B cell (primary cell): ENCODE measurements around the gene GPR89A.
"Not testable (repeated sequence)": the region's sequence is repeated elsewhere in the genome, so short reads cannot be mapped to it uniquely, and the experiment has no call there.

Experiments used
- EZH2 ChIP-seq: IDR thresholded peaks from 2 replicates; pipeline ENCODE4 v1.6.1; 2012; ENCODE audit warnings: borderline replicate concordance, low read depth, mild to moderate bottlenecking, moderate library complexity, low read length; ENCODE audit not compliant: insufficient read depth, poor library complexity, severe bottlenecking
- TF ChIP-seq, protein P1 (sequence below): fragments of 200-600 bp; IDR thresholded peaks from one replicate; pipeline ENCODE4 v1.8.0; 2022; ENCODE audit warnings: antibody characterized with exemption, mild to moderate bottlenecking

- TF ChIP-seq, protein P1, sequence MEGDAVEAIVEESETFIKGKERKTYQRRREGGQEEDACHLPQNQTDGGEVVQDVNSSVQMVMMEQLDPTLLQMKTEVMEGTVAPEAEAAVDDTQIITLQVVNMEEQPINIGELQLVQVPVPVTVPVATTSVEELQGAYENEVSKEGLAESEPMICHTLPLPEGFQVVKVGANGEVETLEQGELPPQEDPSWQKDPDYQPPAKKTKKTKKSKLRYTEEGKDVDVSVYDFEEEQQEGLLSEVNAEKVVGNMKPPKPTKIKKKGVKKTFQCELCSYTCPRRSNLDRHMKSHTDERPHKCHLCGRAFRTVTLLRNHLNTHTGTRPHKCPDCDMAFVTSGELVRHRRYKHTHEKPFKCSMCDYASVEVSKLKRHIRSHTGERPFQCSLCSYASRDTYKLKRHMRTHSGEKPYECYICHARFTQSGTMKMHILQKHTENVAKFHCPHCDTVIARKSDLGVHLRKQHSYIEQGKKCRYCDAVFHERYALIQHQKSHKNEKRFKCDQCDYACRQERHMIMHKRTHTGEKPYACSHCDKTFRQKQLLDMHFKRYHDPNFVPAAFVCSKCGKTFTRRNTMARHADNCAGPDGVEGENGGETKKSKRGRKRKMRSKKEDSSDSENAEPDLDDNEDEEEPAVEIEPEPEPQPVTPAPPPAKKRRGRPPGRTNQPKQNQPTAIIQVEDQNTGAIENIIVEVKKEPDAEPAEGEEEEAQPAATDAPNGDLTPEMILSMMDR = not testable (repeated sequence)
- TF ChIP-seq EZH2 = not testable (repeated sequence)
Measured at GRCh38 chr1:145718465-145718864, 110.7 kb downstream of the GPR89A start.
